GM19238 (cell line): ENCODE data around the gene NPC2.

Experiments used
- DNase-seq: peaks from one replicate; pipeline ENCODE4 v3.0.0; 2011; ENCODE audit warnings: low spot score; ENCODE audit not compliant: insufficient read length

The NPC2 gene

DNA sequence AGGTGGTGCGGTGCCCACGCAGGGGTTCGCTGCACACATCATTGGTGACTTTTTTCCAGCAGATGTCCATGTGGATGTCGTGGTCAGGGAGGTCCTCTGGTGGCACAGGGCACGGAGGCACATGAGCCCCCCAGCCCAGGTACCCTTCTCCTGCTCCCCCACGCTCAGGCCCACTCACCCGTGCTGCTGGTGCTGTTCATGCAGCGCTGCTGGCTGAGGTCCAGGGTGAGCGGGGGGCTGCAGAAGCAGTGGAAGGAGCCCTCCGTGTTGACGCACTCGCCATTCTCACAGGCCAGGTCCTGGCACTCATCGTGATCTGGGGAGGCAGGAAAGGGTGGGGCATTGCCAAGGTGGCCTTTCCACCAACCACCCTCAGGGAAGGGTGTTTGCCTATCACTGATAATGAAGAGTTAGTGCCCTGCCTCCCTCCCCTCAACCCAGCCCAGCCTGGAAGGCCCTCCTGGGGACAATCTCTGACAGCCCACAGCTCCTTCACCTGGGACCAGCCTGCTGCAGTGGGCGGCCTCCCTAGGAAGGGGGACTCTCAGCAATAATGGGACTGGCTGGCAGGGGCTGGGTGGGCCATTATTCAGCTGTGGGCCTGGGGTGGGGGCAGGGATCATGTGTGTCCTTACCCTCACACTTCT is 10.3 kb upstream of the NPC2 start:
- DNase-seq, result no peak

- DNase-seq, result no peak
Measured at GRCh38 chr14:74502236-74503019, 9.3 kb upstream of the NPC2 start.

DNA sequence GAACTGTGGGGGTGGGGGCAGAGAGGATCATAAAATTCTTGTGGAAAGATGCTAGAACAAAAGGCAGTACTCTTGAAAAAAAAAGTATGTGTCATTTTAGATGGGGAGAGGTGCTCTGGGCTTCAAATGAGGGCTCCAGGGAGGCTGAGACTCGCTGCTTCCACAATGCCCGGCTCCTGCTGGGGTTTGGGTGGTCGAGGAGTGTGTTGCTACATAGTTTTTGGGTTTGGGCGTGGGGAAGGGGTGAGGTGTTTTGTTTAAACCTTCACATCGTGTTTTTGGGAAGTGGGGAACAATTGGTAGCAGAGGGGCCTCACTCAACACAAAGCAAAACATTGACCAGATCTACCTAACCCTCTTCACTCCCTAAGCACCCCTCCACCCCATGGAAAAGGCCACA is 8.6 kb upstream of the NPC2 start:
- DNase-seq, result no peak

DNA sequence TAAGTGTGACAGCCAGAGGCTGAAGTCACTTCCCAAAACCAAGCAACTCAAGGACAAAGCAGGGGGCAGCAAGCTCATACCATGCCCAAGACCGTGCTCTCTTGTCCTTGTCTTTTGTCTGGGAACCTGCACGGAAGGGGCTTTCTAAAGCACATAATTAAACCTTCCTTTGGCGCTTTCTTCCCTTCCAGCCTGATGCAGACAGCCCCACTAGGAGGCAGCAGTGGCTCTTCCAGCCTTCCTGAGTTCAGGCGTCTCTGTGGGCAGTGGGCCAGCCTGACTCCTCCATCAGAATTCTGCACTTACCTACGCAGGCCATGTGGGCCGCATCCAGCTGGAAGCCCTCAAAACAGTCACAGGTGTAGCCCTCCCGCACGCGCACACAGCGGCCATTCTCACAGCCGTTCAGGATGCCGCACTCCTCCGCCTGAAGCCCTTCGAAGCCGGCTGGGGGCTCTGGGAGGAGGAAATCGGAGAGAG is 8.1 kb upstream of the NPC2 start:
- no peak for DNase-seq

DNA sequence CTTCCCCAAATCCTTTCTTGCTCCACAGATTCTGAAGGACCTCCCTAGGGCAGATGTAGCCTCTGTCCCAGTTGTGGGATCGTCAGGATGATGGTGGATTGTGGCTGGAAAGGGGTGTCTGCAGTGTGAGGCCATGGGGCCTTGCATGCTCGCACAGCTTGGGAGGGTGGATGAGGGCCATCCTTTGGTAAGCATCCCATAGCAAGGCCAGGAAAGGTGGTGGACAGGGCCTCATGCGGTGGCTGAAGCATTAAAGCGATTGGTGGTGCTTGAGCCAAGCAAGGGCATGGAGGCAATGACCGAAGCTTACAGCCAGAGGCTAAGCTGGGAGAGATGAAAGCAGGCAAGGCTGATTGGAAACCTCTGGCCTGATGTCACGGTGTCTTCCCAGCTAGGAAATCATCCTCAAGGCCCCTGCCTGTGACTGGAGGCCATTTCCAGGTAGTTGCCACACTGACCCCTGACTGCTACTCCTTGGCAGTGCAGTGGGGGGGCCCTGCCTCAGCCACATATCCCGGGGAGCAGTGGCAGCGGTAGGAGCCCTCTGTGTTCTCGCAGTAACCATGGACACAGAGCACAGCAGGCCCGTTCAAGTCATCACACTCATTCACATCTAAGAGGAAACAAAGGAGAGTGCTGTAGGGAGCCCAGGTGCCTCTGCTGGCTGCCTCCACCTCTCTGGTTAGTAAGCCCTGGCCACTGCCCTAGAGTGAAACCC is 7.5 kb upstream of the NPC2 start:
- DNase-seq, result no peak

DNA sequence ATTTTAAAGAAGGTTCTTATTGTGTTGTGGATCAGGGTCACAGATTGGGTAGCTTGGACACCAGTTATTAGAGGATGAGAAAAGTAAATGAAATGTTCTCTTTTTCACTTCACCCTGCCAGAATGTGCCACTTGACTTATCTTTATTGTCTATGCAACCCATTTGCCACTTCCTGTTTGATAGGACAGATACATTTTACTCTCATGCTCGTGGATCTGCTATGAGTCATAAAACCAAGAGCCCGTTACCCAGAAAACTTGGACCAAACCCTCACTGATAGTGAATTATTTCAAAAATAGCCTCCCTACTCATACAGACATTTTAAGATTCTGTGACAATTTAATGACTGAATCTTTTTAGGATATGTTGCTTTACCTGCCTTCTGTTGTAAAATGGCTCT is 2.3 kb upstream of the NPC2 start:
- no peak for DNase-seq

DNA sequence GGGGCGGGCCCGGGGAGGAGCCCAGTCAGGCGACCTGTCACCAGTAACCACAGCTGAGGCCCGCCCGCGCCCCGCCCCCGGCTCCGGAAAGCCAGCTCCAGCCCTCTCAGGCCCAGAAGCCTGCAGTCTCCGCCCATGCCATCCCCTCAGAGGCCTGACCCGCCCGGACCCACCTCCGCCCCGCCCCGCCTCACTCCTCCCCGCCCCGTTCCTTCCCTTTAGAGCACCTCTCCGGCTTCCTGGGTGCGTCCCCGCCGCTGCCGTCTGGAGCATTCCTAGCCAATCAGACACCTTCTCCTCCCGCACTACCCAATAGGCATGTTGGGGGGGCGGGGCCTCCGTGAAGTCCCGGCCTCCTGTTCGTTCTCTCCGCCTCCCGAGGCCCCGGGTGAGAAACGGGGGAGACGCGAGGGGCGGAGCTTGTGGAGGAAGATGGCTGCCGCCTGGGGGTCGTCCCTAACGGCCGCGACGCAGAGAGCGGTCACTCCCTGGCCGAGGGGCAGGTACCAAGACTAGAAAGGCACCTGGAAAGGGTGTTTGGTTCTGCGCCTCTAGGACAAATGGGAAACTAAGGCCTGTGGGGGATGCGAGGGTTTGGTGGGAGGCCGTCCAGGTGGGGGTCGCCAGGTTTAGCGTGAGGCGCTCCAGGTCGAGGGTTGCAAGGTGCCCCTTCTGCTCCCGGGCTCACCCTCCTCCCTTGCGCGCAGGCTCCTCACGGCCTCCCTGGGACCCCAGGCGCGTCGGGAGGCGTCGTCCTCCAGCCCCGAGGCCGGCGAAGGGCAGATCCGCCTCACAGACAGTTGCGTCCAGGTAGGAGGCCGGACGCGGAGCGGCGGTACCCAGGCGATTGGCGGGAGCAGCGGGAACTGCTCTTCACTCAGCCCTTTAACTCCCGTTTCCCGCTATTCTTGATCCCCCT is 497 bp upstream of the NPC2 start, which contains the start of gene ISCA2:
Gene ISCA2, plus strand, starts transcription at position 423 of the 919 bp plus-strand sequence. Its CDS starts 10 bp downstream, at position 433.
- DNase-seq, result peak; percentile 97

DNA sequence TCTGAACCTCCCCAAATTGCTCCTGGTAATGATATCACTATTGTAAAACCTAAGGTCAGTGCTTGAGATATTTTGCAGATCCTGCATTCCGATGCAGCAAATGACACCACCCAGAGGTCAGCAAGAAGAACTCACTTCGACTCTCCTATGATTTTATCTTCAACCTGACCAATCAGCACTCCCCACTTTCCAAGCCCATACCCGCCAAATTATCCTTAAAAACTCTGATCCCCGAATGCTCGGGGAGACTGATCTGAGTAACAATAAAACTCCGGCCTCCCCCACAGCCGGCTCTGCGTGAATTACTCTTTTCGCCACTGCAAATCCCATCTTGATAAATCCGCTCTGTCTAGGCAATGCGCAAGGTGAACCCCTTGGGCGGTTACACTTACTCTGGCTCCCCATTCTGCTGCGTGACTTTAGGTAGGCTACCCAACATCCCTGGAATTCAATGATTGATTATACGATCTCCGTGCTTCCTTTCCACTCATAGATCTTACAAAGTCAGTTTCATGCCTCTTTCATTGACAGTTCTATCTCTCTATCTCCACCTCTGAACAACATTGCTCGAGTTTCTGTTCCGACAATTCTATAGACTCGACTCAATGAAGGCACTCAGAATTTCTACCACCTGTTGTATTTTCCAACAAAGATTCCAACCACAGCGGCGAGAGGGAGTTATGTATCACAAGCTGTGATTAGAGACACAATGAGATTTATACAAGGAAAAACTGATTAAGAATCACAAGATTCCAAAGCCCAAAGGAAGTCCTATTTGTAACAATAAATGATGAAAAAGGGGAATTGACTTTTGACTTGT is 939 bp downstream of the NPC2 start:
- no peak for DNase-seq

DNA sequence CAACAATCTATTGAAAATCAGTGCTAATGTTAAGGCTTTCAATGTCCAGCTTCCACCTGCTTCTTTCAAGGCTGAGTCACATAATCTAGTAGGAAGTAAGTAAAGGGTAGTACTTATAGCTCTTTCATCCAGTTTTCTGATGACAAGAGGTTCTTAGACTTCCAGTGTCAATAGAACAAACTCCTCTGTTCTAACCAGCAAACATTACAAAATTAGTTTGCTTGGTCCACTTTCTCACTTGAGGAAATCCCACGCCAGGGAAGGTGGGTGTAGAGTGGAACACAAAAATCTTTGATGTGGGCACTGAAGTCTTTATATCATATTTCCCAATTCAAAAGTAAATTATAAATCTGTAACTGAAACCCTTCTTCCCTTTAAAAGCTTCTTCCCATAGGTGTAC is 2.6 kb downstream of the NPC2 start:
- DNase-seq, result no peak

DNA sequence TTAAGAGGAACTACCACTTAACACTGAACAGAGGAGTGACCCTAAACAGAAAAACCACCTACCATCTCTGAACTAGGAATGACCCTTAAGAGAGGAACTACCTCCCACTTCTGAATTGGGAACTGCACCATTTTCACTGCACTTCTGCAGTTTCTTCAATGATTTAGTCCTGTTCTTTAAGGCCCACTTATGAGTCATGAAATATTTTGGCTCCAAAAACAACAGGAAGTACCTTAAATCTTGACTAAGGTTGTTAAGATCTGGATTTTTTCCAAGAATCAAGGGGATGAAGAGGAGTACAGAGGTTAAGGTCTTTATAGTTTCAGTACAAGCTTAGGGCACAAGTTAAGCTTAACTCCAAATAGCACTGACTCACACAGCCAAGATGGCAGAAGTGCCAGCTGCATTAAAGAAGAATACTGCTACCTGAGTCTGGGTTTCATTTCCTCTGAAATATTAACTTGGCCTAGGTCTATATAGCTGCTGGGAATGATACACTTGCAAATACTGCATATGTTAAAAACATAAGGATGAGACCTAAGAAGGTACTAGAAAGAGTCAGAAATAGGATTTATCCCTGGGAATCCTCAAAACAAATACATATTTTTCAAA is 4.2 kb downstream of the NPC2 start:
- no peak for DNase-seq

DNA sequence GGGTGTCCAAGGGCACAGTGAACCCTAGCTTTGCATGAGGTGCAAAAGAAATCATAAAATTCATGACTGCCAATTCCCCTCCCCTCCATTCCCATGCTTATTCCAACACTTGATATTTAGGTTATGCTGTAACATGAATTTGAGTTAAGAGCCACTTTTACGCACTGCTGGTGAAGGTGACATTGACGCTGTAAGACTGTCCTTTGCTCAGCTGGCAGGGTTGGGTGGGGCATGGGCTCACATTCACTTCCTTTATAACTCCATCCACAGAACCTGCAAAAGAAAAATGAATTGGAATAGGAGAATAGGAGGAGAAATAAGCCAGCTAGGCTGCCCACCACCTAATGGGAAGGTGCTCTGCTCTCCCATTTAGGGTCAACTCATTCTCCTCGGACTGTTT is 6.9 kb downstream of the NPC2 start:
- DNase-seq, result no peak

- DNase-seq, result no peak
Measured at GRCh38 chr14:74483321-74483720, 9.8 kb downstream of the NPC2 start.

GRCh38 chr14:74482571-74482970 is 10.5 kb downstream of the NPC2 start:
- DNase-seq, result no peak

GRCh38 chr14:74480046-74480445 is 13.1 kb downstream of the NPC2 start:
- no peak for DNase-seq

GRCh38 chr14:74478996-74479635 is 14.0 kb downstream of the NPC2 start:
- no peak for DNase-seq

GRCh38 chr14:74476607-74477006 is 16.5 kb downstream of the NPC2 start:
- DNase-seq, result no peak

DNA sequence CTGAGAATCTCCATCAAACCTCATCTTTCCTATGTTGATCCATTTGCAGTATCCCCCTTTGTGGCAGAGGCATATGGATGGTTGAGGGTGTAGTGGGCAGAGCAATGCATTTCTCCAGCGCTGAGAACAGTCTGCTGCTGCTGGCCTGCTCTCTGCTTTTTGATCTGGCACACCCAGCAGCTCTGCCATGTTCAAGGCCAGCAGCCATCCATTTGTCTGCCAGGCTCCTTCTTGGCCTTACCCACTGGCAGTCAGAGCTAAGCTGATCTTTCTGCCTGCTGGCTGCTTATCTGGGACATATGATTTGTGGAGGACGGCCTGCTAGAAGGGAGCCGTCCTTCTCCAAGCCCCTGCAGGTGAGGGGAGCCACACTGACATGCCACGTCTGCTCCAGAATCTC is 17.0 kb downstream of the NPC2 start:
- no peak for DNase-seq

- no peak for DNase-seq
Measured at GRCh38 chr14:74475678-74476077, 17.4 kb downstream of the NPC2 start.

DNA sequence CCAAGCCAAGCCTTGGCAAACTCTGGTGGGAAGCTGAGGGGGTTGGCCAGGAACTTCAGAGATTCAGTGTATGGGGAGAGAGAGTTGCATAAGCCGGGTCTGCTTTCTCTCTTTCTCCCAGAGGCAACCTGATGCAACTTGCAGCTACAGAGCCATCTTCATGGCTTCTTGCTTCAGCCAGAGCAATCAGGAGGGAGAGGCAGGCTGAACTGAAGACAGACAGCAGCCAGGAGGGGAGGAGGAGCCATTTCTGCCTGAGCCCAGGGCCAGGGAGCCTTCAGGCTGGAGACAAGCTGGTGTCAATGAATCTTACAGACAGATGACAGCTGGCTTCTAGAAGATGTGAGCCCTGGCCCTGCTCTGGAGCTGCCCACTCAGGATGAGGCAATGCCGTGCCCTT is 18.7 kb downstream of the NPC2 start:
- DNase-seq, result no peak
